ENCODE data around the gene MTMR4. TPM values are rescaled to one million over a fixed set of nuclear protein-coding genes. Genes with fewer than 3 reads are reported as not detected.

Gene MTMR4
- total RNA-seq, 1 donor from 2014 or later = 12.6 TPM

DNA sequence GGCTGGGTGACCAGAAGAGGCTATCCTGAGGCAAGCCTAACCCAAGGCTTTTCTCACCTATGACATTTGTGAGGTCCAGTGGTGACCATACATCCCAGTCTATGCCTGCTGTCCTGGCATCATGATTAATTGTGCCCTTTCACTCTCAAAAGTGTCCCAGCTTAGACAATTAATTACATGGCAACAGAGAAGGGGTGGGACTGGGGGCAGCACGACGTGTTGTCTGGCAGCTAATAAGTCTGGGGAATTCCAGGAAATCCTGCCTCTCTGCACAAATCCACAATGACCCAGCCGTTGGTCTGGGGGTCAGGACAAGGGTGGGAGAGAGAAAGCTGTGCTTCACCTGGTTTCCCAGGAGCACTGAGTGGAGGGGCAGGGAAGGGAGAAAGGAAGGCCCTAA lies 14.0 kb upstream of the MTMR4 start:
- no peak for ATAC-seq
- intact Hi-C loops (cut with micrococcal nuclease) = no loop called here
- DNase-seq = no peak

DNA sequence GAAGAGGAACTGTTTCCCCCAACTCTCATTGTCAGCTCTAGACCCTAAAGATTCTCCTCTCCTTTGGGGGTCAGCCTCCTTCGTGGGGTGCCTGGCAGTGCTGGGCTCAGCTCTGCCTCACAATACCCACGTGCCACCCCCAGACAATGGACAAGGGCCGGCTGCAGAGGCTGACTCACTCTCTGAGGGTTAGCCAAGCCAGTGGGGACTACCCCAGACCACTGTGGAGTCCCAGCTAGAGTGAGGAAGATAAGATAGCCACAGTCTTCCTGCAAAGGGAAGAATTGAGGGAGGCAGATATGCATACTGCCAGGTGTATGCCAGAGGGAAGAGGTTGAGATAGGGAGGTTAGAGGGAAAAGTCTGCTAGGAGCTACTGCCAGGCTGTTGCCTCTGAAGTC lies 13.5 kb upstream of the MTMR4 start:
- no peak for DNase-seq
- intact Hi-C loops (cut with micrococcal nuclease) = no loop called here
- ATAC-seq = no peak

DNA sequence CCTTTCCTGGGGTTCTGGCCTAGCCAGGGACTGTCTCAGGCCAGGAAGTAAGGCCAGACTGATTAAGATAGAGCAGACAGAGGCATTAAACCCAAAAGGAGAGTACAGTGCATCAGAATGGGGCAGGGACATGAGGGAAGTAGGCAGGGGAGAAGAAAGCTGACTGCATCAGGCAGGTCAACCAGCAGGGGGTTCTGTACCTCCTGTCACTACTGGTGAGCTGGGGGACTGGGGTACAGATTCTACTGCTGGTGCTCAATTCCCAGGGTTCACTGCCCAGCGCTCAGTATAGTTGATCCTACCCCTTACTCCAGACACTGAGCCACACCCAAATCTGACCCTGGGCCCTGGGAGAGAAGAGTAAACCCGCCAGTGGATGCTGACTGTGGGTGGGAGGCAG lies 12.9 kb upstream of the MTMR4 start:
- DNase-seq = no peak
- intact Hi-C loops (cut with micrococcal nuclease) = no loop called here
- no peak for ATAC-seq

DNA sequence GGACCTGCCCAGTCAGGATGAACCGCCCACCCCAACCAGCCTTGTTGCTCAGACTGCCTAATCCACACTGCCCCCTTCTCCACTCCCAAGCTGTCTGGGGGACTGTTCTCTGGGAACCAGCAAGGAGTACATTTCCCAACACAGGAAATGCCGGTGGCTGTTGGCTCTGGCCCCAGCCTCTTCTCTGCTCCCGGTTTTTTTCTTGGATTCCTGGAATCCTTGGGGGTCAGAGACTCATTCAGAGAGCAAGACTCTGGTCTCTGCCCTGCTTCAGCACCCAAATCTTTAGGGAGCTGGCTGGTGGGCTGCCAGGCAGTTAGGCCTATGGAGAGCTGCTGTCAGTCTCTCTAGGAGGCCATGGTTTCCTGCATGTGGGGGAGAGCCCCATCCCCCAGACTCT lies 10.8 kb upstream of the MTMR4 start:
- intact Hi-C loops (cut with micrococcal nuclease) = no loop called here
- peak; percentile 76 for ATAC-seq
- peak; percentile 78 for DNase-seq

DNA sequence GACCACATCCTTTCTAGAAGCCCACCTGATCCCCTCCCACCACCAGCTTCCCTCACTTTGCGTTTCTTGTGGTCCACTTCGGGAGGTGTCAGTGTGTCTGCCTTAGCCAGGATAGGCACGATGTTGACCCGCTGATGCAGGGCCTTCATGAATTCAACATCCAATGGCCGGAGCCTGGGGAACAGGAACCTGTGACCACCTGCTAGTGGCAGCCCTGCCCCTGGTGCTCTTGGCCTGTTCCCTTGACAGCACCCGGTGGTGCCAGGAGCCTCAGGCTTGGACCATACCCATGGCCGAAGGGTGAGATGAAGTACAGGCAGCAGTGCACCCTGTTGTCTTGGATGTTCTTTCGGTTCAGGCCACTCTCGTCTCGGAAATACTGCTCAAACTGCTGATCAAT lies 7.2 kb upstream of the MTMR4 start:
- DNase-seq = no peak
- no peak for ATAC-seq
- intact Hi-C loops (cut with micrococcal nuclease) = no loop called here

DNA sequence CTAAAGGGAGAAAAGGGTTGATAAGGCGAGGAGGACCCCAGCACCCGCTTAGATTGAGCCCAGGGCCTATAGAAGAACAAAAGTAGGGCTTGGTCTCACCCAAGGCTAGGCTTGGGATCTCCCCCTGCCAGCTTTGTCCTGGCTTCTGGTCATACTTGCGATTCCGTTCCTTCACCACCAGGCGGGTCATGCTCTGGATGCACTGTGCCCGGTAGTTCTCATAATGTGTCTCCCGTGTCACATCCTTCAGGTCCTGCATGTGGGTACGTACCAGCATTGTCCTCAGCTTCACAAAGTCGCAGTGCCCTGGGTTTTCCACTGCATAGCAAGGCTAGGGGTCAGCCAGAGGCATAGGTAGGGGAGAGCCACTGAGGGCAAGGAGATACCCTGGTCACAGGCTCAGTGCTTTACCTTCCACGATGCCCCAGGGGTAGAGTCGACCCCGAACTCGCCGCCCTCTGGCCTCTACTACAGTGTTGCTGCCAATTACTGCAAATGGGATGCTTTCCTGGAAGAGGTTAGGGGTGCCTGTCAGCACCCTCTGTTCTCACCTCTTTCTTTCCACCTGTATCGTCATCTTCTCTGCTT lies 6.5 kb upstream of the MTMR4 start:
- ATAC-seq = no peak
- intact Hi-C loops (cut with micrococcal nuclease) = no loop called here
- DNase-seq = no peak

DNA sequence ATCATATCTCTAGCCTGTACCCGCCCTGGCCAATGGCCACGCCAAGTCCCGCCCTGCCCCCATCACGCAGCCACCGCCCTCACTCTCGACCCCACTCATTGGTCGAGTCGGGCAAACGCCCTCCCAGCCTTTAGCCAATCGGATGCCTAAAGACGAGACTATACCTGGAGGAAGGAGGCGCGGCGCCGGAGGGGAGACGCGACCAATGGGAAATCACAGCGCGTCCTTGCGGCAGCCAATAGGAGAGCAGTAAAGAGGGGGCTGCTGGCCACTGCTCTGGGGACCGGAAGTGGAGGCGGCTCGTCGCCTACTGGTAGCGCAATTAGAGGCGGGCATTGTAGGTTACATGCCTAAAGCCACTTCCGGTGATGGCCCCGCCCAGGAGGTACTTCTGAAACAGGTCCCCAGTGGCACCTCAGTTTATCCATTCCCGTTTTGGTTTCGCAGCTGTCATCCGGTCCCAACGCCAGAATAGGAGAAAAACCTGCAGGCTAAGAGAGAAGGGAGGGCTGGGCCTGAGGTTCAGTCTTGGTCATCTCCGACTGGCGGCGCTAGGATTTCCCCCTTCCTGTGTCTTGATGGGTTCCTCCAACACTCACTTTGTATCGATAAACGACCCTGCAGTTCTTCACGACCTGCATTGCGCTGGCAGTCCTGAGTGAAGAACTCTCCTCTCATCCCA lies 3.6 kb upstream of the MTMR4 start:
- ATAC-seq (peak; percentile 89), DNase-seq (peak; percentile 100)
- intact Hi-C loops (cut with micrococcal nuclease) = loop anchor here (10.0 kb wide), 1 partner anchor 487 kb away; no protein-coding TSS in a partner anchor

DNA sequence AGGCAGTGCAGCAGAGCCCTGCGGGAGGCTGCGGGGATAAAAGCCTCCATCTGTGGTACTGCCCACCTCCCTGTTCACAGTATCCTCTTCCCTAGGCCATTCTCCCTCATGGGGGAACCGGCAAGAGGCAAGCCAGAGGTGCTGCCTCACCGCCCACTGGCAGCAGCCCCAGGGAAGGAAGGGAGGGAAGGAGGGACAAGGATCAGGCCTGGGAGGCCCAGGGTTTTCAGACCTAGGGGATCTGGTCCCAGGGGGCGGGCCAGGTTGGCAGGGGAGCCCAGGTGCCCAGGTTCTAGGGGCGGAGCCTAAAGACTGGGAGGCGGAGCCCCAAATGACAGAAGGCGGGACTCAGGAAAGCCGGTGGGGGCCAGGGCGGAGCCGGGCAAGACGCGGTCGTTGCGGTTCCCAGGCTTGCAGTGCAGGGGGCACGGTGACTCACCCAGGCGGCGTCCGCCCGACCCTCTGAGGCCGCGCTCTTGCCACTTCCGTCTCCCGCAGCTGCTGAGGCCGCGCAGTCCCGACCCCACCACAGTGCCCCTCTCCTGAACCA lies 3.0 kb upstream of the MTMR4 start:
- ATAC-seq = no peak

DNA sequence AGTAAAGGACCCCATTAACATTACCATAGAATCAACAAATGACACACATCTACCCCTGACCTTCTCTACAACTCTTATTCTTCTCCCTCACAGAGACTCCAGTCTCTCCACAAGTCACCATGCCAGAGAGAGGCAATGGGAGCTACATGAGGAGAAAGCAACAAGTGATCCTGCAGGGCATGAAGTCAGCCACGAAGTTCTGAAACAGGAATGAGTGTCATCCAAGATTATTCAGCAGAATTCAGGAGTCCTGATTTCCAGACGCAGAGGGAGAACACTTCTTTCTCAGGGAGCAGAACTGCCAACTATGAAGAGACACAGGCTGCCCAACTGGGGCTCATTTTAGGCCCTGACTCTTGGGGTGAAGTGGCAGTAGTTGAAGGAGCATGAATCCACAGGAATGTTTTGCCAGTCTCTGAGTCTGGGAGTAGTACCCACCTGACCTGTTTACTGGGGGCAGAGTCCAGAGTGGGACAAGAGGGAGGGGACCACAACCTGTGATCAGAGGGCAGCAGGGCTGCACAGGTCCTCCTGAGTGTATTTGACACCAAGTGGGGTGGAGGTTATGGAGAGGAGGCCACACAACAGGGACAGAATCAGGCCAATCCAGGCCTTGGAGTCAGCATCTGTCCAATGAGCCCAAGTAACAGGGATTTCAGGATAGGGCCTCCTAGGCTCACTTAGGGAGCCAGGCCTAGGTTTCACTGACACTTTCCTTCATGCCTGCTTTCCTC lies 2.4 kb upstream of the MTMR4 start:
- intact Hi-C loops (cut with micrococcal nuclease) = loop anchor here (10.0 kb wide), 1 partner anchor 488 kb away; no protein-coding TSS in a partner anchor
- ATAC-seq (no peak), DNase-seq (no peak)

More for the DNA sequence above, 3.0 kb upstream of the MTMR4 start:
- DNase-seq = no peak
- intact Hi-C loops (cut with micrococcal nuclease) = loop anchor here (10.0 kb wide), 1 partner anchor 487 kb away; no protein-coding TSS in a partner anchor

DNA sequence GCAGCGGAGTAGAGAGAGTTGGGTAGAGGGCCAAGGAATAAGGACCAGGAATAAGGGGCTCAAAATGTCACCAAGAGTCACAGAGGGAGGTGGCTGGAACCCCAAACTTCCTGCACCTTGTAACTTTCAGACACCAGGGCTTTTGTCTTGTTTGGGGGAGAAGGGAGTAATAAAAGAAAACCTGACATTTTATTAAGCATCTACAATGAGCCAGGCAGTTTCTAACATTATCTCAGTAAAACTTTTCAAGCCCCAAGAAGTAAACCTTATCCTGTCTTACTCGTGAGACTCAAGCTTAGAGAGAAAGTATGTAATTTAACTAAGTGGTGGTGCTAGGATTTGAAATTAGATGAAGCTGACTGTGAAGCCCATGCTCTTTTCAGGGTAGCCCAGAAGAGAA lies 848 bp upstream of the MTMR4 start:
- ATAC-seq = no peak
- DNase-seq = no peak
- intact Hi-C loops (cut with micrococcal nuclease) = loop anchor here (10.0 kb wide), 1 partner anchor 490 kb away; no protein-coding TSS in a partner anchor

DNA sequence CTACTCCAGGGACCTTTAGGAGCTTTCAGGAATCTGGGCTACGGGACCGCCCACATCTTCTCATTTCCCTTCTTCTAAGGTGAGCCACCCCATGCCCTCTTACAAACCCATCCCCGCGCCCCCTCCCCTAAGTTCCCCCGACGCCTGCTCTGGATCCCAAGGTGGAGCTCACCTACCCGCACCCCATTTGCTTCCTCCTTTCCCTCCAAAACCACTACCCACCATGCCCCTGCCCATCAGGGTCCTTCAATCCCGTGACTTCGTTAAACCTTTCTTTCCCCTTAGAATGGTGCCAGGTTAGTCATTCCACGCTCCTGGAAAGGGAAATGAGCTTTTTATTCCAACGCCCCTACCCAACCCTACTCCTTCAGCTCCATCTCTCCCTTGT lies 326 bp upstream of the MTMR4 start:
- ATAC-seq (no peak), DNase-seq (no peak)
- intact Hi-C loops (cut with micrococcal nuclease) = loop anchor here (10.0 kb wide), 1 partner anchor 490 kb away; no protein-coding TSS in a partner anchor

DNA sequence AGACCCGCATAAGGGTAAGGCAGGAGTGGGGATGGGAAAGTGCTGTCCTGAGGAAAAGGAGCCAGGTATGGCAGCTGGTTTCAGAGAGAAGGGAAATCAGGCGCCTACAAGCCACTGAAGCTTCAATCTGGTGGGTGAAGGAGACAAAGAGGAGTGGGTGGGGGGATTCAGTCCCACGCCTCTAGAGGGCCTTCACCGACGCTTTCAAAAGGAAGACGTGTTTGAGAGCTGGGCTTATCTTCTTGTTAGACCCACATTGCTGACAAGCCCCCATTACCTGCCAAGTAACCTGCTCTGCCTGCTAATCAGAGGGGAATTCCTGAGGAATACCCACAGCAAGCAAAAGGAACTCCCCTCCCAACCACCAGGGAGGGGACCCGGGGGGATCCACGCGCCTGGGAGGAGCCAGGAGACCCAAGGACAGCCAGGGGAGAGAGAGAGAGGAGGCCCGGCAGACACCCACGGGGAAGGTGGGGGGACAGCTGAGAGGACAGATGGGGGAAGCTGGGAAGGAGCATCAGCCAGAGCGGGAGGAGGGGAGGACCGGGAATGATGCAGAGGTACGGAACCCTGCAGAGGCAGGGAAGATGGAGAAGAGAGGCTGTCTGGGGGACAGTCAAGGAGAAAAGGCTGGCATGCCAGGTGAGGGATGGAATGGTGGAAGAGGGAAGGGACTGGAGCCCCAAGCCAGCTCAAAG lies 1.0 kb downstream of the MTMR4 start:
- intact Hi-C loops (cut with micrococcal nuclease) = loop anchor here (10.0 kb wide), 1 partner anchor 491 kb away; no protein-coding TSS in a partner anchor
- DNase-seq (no peak), ATAC-seq (no peak)

DNA sequence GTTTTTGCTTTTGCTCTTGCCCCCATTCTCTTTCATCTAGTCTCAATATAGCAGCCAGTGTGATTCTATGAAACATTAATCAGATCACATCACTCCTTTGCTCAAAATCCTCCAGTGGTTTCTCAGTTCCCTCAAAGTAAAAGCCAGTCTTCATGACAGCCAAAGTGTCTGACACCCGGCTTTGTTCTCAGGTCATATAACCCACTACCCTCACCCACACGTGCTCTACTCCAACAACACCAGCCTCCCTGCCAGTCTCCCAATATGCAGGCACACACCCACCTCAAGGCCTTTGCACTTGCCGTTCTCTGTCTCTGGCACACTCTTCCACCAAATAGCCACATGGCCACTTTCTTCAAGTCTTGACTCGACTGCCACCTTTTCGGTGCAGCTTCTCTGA lies 4.4 kb downstream of the MTMR4 start:
- ATAC-seq = no peak
- DNase-seq = no peak
- intact Hi-C loops (cut with micrococcal nuclease) = loop anchor here (10.0 kb wide), 1 partner anchor 495 kb away; no protein-coding TSS in a partner anchor

DNA sequence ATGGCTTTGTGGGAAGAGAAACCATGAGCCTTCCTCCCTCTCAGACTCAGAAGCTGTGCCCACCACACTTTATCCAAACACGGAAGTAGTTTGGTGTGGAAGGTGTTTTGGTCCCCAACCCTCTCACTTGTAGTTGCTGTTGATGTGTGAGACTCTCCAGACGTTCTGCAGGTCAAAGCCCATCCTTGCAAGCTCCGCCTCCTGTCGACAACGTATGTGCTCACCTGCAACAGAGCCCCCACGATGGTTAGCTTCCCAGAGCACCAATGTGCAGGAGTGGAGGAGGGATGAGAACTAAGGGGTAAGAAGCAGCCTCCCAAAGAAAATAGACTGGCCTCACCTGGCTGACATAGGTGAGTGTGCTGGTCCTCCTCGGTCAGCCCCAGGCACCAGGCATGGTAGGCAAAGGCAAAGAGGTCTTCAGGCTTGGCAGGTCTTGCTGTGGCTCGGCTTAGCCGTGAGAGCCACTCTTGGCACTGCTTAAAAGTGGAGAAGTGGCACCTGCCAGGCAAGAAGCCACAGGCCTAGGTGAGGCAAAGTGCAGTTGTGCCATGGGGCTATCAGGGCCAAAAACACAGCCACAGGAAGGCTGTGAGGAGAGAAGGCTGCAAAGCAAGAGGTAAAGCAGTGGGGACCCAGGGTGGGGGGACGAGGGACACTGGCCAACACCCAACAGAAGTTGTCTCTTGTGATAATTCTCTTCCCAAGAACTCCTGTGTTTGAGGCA lies 5.9 kb downstream of the MTMR4 start:
- intact Hi-C loops (cut with micrococcal nuclease) = no loop called here
- ATAC-seq = no peak
- DNase-seq = no peak

DNA sequence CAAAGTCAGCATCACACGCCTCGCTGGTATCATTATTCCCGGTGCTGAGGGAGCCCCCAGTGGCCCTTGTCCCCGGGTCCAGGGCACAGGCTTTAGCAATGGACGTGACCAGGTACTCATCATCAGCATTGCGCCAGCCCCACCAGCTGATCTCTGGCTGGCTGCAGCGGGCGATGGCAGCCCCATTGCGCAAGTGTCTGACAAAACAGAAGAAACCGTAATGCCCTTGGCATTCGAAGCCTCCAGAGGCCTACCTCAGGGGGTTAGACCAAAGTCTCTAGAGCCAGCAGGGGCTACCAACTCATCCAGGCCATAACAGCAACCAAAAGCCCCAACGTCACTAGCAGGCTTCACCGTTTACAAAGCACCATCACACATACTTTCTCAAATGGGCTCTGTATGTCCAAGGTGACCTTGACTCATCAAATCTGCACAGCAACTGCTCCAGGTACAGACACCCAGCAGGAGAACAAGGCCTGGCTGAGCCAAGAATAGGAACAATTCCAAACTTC lies 7.3 kb downstream of the MTMR4 start:
- ATAC-seq (peak; percentile 75), DNase-seq (no peak)
- intact Hi-C loops (cut with micrococcal nuclease) = no loop called here

DNA sequence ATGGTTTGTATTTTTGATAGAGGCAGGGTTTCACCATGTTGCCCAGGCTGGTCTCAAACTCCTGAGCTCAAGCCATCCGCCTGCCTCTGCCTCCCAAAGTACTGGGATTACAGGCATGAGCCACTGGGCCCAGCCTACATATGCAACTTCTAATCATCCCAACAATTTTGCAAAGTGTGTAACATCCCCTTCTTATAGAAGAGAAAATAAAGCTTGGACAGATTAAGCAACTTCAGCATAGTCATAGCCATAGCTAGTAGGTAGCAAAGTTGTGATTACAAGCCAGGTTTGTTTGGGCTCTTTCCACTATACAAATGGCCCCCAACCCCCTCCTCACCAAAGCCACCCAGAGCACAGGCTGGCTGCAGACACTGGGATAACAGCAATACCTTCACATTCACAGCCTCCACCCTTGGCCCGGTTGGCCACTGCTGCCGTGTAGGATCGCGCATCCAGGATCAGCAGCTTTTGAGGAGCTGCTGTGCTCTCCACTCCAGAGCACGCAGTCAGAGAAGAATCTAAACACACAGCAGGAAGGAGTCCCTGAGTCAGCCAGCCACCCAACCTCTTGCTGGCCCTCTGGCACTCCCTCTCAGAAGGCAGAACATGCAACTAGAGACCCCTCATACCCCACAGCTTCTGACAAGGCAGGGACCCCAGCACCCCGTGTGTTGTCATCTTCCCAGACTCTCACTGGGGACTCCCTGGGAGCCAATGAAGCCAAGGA lies 7.9 kb downstream of the MTMR4 start:
- DNase-seq = no peak
- peak; percentile 12 for ATAC-seq
- intact Hi-C loops (cut with micrococcal nuclease) = no loop called here

DNA sequence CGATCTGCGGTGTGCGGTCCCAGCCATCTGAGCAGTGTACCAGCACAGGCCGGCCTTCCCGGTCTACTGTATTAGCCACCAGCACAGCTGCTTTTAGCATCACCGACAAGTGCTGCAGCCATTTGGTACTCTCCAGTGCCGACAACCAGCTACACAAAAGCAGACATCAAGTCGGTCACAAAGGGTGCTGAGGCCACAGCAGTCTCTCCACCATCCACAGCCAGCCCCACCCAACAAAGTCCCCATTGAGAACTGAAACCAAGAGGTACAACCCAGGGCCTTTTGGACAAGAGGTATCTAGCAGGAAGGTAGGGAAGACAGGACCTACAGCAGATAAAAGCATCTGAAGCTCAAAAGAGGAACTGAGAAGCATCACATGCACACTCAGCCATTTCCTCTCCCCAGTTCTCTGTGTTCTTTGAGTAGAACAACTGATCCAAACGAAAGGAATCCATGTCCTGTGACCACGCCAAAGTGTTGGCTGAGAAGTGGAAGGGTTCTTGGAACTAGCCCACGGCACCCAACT lies 9.5 kb downstream of the MTMR4 start:
- ATAC-seq = peak; percentile 44

DNA sequence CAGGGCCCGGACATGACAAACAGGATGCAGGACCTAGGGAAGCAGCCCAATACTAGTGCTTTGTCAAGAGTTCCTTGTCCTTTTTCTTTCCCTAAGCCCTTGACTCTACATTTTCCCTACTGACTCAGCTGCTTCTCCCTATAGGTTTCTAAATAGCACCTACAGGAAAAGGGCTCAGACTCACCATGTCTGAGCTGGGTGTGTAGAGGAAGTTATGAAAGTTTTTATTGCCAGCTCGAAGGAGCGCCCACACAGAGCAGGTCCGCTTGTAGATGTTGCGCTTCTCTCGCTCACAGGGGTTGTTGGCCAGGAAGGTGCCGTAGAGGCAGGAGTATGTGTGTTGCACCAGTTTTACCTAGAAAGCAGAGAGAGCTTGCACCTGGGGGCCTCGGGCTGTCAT lies 10.6 kb downstream of the MTMR4 start:
- DNase-seq (no peak), ATAC-seq (no peak)
- intact Hi-C loops (cut with micrococcal nuclease) = no loop called here

More for the DNA sequence above, 9.5 kb downstream of the MTMR4 start:
- no peak for DNase-seq
- intact Hi-C loops (cut with micrococcal nuclease) = no loop called here

Data from left ventricle myocardium superior (tissue), 1 donor.